K562 (cell line): ENCODE measurements around the gene CERS1. TPM values are rescaled to one million over a fixed set of nuclear protein-coding genes. Genes with fewer than 3 reads are reported as not detected.

Source experiments
- ADNP ChIP-seq: fragments of 200-800 bp; sonication (Bioruptor generic); IDR thresholded peaks from 2 replicates; pipeline ENCODE4 v1.6.1; 2016; ENCODE audit warnings: missing genetic modification characterization, missing compliant biosample characterization
- CBFA2T3 ChIP-seq: fragments of 450-650 bp; IDR thresholded peaks from 2 replicates; pipeline ENCODE4 v1.6.1; 2017
- ELF1 ChIP-seq: fragments of 200-800 bp; sonication (Bioruptor generic); IDR thresholded peaks from 2 replicates; pipeline ENCODE4 v1.6.1; 2016; ENCODE audit warnings: missing genetic modification characterization, missing compliant biosample characterization
- ESRRB ChIP-seq: fragments of 250-450 bp; sonication (Bioruptor Pico); IDR thresholded peaks from 2 replicates; pipeline ENCODE4 v1.5.0; 2020; ENCODE audit warnings: mild to moderate bottlenecking, moderate library complexity, borderline replicate concordance
- FOXA1 ChIP-seq: fragments of 450-650 bp; IDR thresholded peaks from 2 replicates; pipeline ENCODE4 v1.6.1; 2016; ENCODE audit warnings: mild to moderate bottlenecking, borderline replicate concordance
- KLF6 ChIP-seq: fragments of 250-450 bp; sonication (Bioruptor Pico); IDR thresholded peaks from 2 replicates; pipeline ENCODE4 v1.4.0; 2020; ENCODE audit warnings: mild to moderate bottlenecking, moderate library complexity, borderline replicate concordance
- NFATC3 ChIP-seq: fragments of 450-650 bp; IDR thresholded peaks from 2 replicates; pipeline ENCODE4 v1.6.1; 2017; ENCODE audit warnings: mild to moderate bottlenecking
- NONO ChIP-seq, 2 experiments: fragments of 200-400 bp in 1 of 2; fragments of 450-650 bp in 1 of 2; formaldehyde crosslinking in 1 of 2; IDR thresholded peaks; 2 replicates each; pipeline ENCODE4 v1.6.1; 2017; ENCODE audit warnings: low read depth in 2 of 2, mild to moderate bottlenecking in 2 of 2, moderate library complexity in 2 of 2, low read length in 1 of 2
- NRF1 ChIP-seq, 2 experiments: fragments of 450-650 bp; IDR thresholded peaks in 1 of 2; conservative IDR thresholded peaks in 1 of 2; 2 replicates each; pipeline ENCODE4 v1.6.1; 2014; ENCODE audit warnings: mild to moderate bottlenecking in 2 of 2
- PRPF4 ChIP-seq: fragments of 200-400 bp; formaldehyde crosslinking; IDR thresholded peaks from one replicate; pipeline ENCODE4 v1.6.1; 2017; ENCODE audit warnings: low read length, low read depth, mild to moderate bottlenecking; ENCODE audit not compliant: insufficient read depth, poor library complexity, severe bottlenecking
- TAF9B ChIP-seq: fragments of 450-650 bp; IDR thresholded peaks from 2 replicates; pipeline ENCODE4 v1.6.1; 2018; ENCODE audit warnings: mild to moderate bottlenecking; ENCODE audit not compliant: partially characterized antibody
- XRCC3 ChIP-seq: fragments of 450-650 bp; IDR thresholded peaks from 2 replicates; pipeline ENCODE4 v1.6.1; 2017; ENCODE audit warnings: mild to moderate bottlenecking, moderate library complexity
- ZBTB43 ChIP-seq: sonication (generic); formaldehyde crosslinking; IDR thresholded peaks from 2 replicates; pipeline ENCODE4 v1.8.0; 2023; ENCODE audit warnings: mild to moderate bottlenecking, missing genetic modification reagents
- ZNF253 ChIP-seq: fragments of 250-450 bp; sonication (Bioruptor Pico); conservative IDR thresholded peaks from 2 replicates; pipeline ENCODE4 v1.6.1; 2021; ENCODE audit warnings: mild to moderate bottlenecking
- ZNF408 ChIP-seq: fragments of 250-450 bp; sonication (Bioruptor Pico); IDR thresholded peaks from 2 replicates; pipeline ENCODE4 v1.4.0; 2020; ENCODE audit warnings: low read depth, mild to moderate bottlenecking, moderate library complexity
- ZNF699 ChIP-seq: fragments of 250-450 bp; sonication (Bioruptor Pico); IDR thresholded peaks from 2 replicates; pipeline ENCODE4 v1.8.0; 2021; ENCODE audit warnings: mild to moderate bottlenecking, moderate library complexity; ENCODE audit not compliant: insufficient replicate concordance
- polyA plus RNA-seq, 8 experiments: library from polyadenylated mRNA; depleted of rRNA in 4 of 8; stranded (reverse) in 5 of 8; unstranded in 3 of 8; fragments of >200 nt; fragmentation: Nextera tagmentation in 2 of 8; fragmentation: Illumina TruSeq in 1 of 8; extraction: Ambion mirVana in 2 of 8; extraction: Trizol in 1 of 8; gene quantifications; 2 replicates each; pipeline versions ENCODE4 v1.2.1 to v1.2.3, GENCODE V29; 2011 to 2014; ENCODE audit warnings: inconsistent platforms in 1 of 8, missing spikeins in 1 of 8
- total RNA-seq, 7 experiments: library from RNA; depleted of rRNA in 6 of 7; stranded (reverse); fragments of >200 nt in 6 of 7; fragmentation: Illumina TruSeq in 2 of 7; extraction: Trizol in 2 of 7; gene quantifications; 2 replicates each; pipeline versions ENCODE4 v1.2.1 to v1.2.3, GENCODE V29; 2011 to 2021; ENCODE audit warnings: low replicate concordance in 1 of 7
- TF ChIP-seq, protein P1 (sequence below): fragments of 450-650 bp; IDR thresholded peaks from 2 replicates; pipeline ENCODE4 v1.6.1; 2018; ENCODE audit warnings: mild to moderate bottlenecking, low read depth; ENCODE audit not compliant: partially characterized antibody
- TF ChIP-seq, protein P2 (sequence below), 3 experiments: fragments of 200-800 bp in 1 of 3; fragments of 250-450 bp in 1 of 3; fragments of 450-650 bp in 1 of 3; sonication (Bioruptor Pico) in 1 of 3; sonication (Bioruptor generic) in 1 of 3; formaldehyde crosslinking in 1 of 3; IDR thresholded peaks; 2 replicates each; pipeline versions ENCODE4 v1.6.1 to v1.8.0; 2016 to 2022; ENCODE audit warnings: mild to moderate bottlenecking in 2 of 3, missing genetic modification characterization in 2 of 3, missing compliant biosample characterization in 1 of 3, moderate library complexity in 1 of 3
- TF ChIP-seq, protein P3 (sequence below): fragments of 200-800 bp; sonication (Bioruptor generic); IDR thresholded peaks from 2 replicates; pipeline ENCODE4 v1.6.1; 2017; ENCODE audit warnings: missing genetic modification characterization, missing compliant biosample characterization

Gene CERS1
- total and polyA plus RNA-seq, 9 of the 15 experiments (the other 6 are each of a cell fraction or from before 2014, with no cell fraction given) = 0.33 to 1.5 (median 0.86) TPM; not detected in 2

DNA sequence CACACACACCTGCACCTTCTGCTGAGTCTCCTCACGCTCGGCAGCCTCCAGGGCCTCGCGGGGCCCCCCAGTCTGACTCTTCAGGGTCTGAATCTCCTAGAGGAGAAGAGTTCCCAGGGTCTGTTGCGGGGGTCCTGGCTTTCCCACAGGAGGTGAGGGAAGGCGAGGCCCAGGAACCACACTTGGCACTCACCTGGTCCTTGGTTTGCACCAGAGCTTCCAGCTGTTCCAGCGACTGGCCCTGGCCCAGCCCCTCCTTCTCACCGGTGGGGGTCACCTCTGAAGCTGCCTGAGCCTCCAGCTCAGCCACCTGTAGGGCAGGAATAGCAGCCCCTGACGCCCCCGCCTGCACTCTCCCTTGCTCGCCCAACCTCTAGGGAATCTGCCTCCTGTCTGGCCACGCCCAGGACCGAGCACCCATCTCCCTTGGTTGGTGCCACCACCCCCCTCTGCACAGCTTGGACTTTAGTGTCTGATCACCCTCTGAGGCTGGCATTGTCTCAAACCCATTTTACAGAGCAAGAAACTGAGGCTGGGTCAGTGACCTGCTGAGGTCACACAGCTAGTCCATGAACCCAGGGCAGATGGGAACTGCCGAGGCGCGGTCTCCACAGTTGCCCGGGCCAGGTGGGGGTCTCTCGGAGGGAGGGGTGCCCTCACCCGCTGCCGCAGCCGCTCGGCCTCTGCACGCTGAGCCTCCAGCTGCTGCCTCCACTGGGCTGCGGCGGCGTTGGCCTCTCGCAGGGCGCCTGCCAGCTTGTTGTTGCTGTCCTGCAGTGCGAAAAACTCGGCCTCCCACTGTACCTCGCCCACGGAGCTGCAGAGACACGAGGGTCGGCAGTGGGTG, 35.6 kb upstream of the CERS1 start (continued):
- TF ChIP-seq ZNF253 (CRISPR knock-in tag) (no peak), ELF1 (tag) (no peak), NRF1 (conservative IDR thresholded peaks at IDR 0.05 in 1 of 2, IDR thresholded peaks at IDR 0.05 in 1 of 2) (no peak), ZBTB43 (CRISPR knock-in tag) (no peak), NONO (IDR thresholded peaks at IDR 0.05; ENCODE audit: low read depth in 2 of 2, low read length in 1 of 2) (no peak), ESRRB (CRISPR knock-in tag) (no peak), KLF6 (CRISPR knock-in tag) (no peak), TAF9B (no peak), CBFA2T3 (no peak), FOXA1 (no peak), NFATC3 (no peak), XRCC3 (no peak), PRPF4 (no peak), ZNF408 (CRISPR knock-in tag) (no peak), ADNP (tag) (peak; percentile 74), ZNF699 (no peak)
- TF ChIP-seq, protein P1, sequence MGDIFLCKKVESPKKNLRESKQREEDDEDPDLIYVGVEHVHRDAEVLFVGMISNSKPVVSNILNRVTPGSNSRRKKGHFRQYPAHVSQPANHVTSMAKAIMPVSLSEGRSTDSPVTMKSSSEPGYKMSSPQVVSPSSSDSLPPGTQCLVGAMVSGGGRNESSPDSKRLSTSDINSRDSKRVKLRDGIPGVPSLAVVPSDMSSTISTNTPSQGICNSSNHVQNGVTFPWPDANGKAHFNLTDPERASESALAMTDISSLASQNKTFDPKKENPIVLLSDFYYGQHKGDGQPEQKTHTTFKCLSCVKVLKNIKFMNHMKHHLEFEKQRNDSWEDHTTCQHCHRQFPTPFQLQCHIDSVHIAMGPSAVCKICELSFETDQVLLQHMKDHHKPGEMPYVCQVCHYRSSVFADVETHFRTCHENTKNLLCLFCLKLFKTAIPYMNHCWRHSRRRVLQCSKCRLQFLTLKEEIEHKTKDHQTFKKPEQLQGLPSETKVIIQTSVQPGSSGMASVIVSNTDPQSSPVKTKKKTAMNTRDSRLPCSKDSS = no peak
- TF ChIP-seq, protein P2, sequence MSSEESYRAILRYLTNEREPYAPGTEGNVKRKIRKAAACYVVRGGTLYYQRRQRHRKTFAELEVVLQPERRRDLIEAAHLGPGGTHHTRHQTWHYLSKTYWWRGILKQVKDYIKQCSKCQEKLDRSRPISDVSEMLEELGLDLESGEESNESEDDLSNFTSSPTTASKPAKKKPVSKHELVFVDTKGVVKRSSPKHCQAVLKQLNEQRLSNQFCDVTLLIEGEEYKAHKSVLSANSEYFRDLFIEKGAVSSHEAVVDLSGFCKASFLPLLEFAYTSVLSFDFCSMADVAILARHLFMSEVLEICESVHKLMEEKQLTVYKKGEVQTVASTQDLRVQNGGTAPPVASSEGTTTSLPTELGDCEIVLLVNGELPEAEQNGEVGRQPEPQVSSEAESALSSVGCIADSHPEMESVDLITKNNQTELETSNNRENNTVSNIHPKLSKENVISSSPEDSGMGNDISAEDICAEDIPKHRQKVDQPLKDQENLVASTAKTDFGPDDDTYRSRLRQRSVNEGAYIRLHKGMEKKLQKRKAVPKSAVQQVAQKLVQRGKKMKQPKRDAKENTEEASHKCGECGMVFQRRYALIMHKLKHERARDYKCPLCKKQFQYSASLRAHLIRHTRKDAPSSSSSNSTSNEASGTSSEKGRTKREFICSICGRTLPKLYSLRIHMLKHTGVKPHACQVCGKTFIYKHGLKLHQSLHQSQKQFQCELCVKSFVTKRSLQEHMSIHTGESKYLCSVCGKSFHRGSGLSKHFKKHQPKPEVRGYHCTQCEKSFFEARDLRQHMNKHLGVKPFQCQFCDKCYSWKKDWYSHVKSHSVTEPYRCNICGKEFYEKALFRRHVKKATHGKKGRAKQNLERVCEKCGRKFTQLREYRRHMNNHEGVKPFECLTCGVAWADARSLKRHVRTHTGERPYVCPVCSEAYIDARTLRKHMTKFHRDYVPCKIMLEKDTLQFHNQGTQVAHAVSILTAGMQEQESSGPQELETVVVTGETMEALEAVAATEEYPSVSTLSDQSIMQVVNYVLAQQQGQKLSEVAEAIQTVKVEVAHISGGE (CRISPR knock-in tag; IDR thresholded peaks at IDR 0.05) = no peak
- TF ChIP-seq, protein P3, sequence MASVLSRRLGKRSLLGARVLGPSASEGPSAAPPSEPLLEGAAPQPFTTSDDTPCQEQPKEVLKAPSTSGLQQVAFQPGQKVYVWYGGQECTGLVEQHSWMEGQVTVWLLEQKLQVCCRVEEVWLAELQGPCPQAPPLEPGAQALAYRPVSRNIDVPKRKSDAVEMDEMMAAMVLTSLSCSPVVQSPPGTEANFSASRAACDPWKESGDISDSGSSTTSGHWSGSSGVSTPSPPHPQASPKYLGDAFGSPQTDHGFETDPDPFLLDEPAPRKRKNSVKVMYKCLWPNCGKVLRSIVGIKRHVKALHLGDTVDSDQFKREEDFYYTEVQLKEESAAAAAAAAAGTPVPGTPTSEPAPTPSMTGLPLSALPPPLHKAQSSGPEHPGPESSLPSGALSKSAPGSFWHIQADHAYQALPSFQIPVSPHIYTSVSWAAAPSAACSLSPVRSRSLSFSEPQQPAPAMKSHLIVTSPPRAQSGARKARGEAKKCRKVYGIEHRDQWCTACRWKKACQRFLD (CRISPR knock-in tag) = no peak
